Muscle of back (tissue), 11 donors: ENCODE data around the gene AFF3. TPM values are rescaled to one million over a fixed set of nuclear protein-coding genes. Genes with fewer than 3 reads are reported as not detected.
A peak's percentile ranks its signal among the peaks of the same experiment; 100 is the strongest.

Experiments
- DNase-seq, 3 donors: peaks; one replicate each; pipeline versions ENCODE4 v3.0.0 to v3.0.0-alpha.2; 2013
- polyA plus RNA-seq, 10 donors: library from polyadenylated mRNA; unstranded; fragments of 120-200 nt; gene quantifications; one replicate each; pipeline ENCODE4 v1.2.1, GENCODE V29; 2013; ENCODE audit not compliant: insufficient read length in 10 of 10

AFF3 gene
- polyA plus RNA-seq, 10 donors, result 2.9 to 7.0 (median 4.0) TPM

GRCh38 chr2:99708231-99708630 lies 434.2 kb downstream of the AFF3 start:
- peak in 2 of 3 donors; percentile 75 to 81 for DNase-seq

GRCh38 chr2:99707592-99707991 lies 434.8 kb downstream of the AFF3 start:
- DNase-seq, result peak; percentile 44 to 68 (median 59)

GRCh38 chr2:99706735-99707134 lies 435.7 kb downstream of the AFF3 start:
- DNase-seq, result peak in 1 of 3 donors; percentile 63

GRCh38 chr2:99701503-99701902 lies 440.9 kb downstream of the AFF3 start:
- DNase-seq, result no peak

GRCh38 chr2:99700482-99701398 lies 441.6 kb downstream of the AFF3 start:
- DNase-seq, result no peak

GRCh38 chr2:99698896-99699295 lies 443.5 kb downstream of the AFF3 start:
- DNase-seq, result no peak

GRCh38 chr2:99697811-99698568 lies 444.4 kb downstream of the AFF3 start:
- peak in 1 of 3 donors; percentile 87 for DNase-seq

- no peak for DNase-seq
Observed at GRCh38 chr2:99695944-99696253, 446.5 kb downstream of the AFF3 start.

GRCh38 chr2:99695130-99695943 lies 447.1 kb downstream of the AFF3 start:
- DNase-seq, result no peak

GRCh38 chr2:99694331-99694730 lies 448.1 kb downstream of the AFF3 start:
- DNase-seq, result no peak

- DNase-seq, result no peak
Observed at GRCh38 chr2:99692785-99693184, 449.6 kb downstream of the AFF3 start.

GRCh38 chr2:99691926-99692325 lies 450.5 kb downstream of the AFF3 start:
- peak in 1 of 3 donors; percentile 73 for DNase-seq

- DNase-seq, result peak in 2 of 3 donors; percentile 30 to 60
Observed at GRCh38 chr2:99689145-99689742, 453.1 kb downstream of the AFF3 start.

GRCh38 chr2:99688699-99689098 lies 453.7 kb downstream of the AFF3 start:
- no peak for DNase-seq

GRCh38 chr2:99682275-99683060 lies 459.9 kb downstream of the AFF3 start:
- DNase-seq, result peak in 1 of 3 donors; percentile 67

GRCh38 chr2:99680946-99681345 lies 461.4 kb downstream of the AFF3 start:
- peak in 1 of 3 donors; percentile 66 for DNase-seq

- DNase-seq, result no peak
Observed at GRCh38 chr2:99679518-99679917, 462.9 kb downstream of the AFF3 start.

- no peak for DNase-seq
Observed at GRCh38 chr2:99678625-99679024, 463.8 kb downstream of the AFF3 start.

GRCh38 chr2:99677814-99678213 lies 464.6 kb downstream of the AFF3 start:
- no peak for DNase-seq

GRCh38 chr2:99675130-99675661 lies 467.2 kb downstream of the AFF3 start:
- no peak for DNase-seq
